GM21447 (cell line): Measurements from ENCODE around the gene TUBB4B.
"Not testable (repeated sequence)": the region's sequence is repeated elsewhere in the genome, so short reads cannot be mapped to it uniquely, and the experiment has no call there.

ENCODE experiments used
- ATAC-seq: cut with Tn5 transposase; IDR thresholded peaks from one replicate; pipeline ENCODE4 v1.9.1; 2021; ENCODE audit not compliant: unreplicated experiment

TUBB4B gene

GRCh38 chr9:137235424-137236237, 5.5 kb upstream of the TUBB4B start:
- ATAC-seq: no peak

- no peak for ATAC-seq
Measured at GRCh38 chr9:137236238-137236935, 4.7 kb upstream of the TUBB4B start.

GRCh38 chr9:137236936-137237421, 4.1 kb upstream of the TUBB4B start:
- ATAC-seq: no peak

GRCh38 chr9:137237759-137238726, 3.0 kb upstream of the TUBB4B start:
- no peak for ATAC-seq

- not testable (repeated sequence) for ATAC-seq
Measured at GRCh38 chr9:137239541-137240200, 1.4 kb upstream of the TUBB4B start.

GRCh38 chr9:137240318-137240840, 708 bp upstream of the TUBB4B start:
- ATAC-seq: peak; percentile 18

GRCh38 chr9:137241490-137242268, 592 bp downstream of the TUBB4B start:
- peak; percentile 4 for ATAC-seq

- no peak for ATAC-seq
Measured at GRCh38 chr9:137242269-137243203, 1.4 kb downstream of the TUBB4B start.

- ATAC-seq: not testable (repeated sequence)
Measured at GRCh38 chr9:137243266-137243625, 2.2 kb downstream of the TUBB4B start.

- ATAC-seq: no peak
Measured at GRCh38 chr9:137243626-137244485, 2.8 kb downstream of the TUBB4B start.

GRCh38 chr9:137244486-137245449, 3.7 kb downstream of the TUBB4B start:
- ATAC-seq: no peak

- ATAC-seq: no peak
Measured at GRCh38 chr9:137245450-137246421, 4.6 kb downstream of the TUBB4B start.

GRCh38 chr9:137247135-137247915, 6.2 kb downstream of the TUBB4B start:
- ATAC-seq: no peak

- ATAC-seq: no peak
Measured at GRCh38 chr9:137247916-137248175, 6.8 kb downstream of the TUBB4B start.
